ENCODE measurements around the gene CHN2.

The CHN2 gene

GRCh38 chr7:29194594-29195427 lies at the start of gene CHN2:
Gene CHN2, plus strand, starts transcription at chr7:29194775.
- DNase-seq = peak; percentile 36 to 77

- DNase-seq = no peak
Measured at GRCh38 chr7:29145553-29146056, 49.0 kb upstream of the CHN2 start.

DNA sequence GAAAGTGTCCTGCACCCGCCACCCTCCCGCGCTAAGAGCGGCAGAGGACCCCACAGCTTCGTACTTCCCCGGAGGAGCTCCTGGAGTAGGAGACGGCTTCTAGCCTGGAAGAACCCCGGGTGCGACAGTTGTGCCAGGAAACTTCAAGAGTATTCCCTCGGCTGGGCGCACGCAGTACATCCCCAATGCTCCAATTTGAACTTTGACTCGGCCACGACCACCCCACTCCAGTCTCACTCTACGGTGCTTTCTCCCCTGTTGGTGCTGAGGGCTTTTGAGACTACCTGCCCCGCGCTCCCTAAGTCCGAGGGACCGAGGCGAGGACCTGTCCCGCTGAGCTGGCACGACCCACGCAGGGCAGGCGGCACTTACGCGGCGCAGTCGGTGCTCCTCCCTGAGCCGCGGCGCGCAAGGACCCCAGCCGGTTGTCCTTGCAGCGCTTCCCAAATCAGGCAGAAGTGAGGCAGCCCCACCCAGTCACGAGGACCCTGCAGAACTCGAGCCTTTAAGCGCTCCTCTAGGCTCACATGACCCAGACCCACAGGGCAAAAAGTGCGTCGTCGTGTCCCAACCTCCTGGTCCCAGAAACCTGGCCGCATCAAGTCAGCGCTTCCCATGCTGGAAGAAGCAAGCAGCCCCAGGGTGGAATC lies 48.4 kb upstream of the CHN2 start, which contains the start of gene CPVL:
TSS of gene CPVL (minus strand) at position 481 of the 650 bp plus-strand sequence. CDS start 25,476 bp downstream, outside the sequence.
- DNase-seq = peak; percentile 84 to 91

GRCh38 chr7:29146888-29147609 lies 47.5 kb upstream of the CHN2 start:
- peak in 1 of 2 experiments; percentile 49 for DNase-seq

DNA sequence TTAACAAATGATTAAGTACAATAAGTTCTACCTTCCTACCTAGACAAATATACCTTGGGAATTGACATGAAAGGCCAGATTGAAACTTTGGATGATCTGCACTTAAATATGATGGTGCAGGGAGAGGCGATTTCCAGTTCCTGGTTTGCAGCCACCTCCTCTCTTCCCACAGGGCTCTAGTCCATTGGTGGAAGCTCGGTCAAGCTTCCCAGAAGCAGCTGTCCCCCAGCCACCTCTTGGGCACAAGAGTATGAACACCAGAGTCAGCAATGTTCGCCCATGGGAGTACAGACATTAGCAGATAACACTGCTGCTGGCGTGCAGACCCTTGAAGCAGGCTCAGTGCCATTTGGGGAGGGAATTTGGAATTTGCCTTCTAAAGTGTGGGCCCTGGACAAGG lies 46.8 kb upstream of the CHN2 start:
- DNase-seq = no peak

DNA sequence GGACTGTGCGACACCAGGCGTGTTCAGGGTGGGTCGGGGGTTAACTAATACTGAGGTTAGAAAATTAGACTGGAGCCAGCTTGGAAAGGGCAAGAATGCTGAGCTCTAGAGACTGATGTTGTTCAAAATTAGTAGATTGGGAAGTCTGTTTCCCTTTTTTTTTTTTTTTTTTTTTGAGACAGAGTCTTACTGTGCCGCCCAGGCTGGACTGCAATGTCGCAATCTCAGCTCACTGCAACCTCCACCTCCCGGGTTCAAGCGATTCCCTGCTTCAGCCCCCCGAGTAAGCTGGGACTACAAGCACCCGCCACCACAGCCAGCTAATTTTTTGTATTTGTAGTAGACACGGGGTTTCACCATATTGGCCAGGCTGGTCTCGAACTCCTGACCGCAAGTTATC lies 45.5 kb upstream of the CHN2 start:
- no peak for DNase-seq

- no peak for DNase-seq
Measured at GRCh38 chr7:29150856-29151255, 43.7 kb upstream of the CHN2 start.

DNA sequence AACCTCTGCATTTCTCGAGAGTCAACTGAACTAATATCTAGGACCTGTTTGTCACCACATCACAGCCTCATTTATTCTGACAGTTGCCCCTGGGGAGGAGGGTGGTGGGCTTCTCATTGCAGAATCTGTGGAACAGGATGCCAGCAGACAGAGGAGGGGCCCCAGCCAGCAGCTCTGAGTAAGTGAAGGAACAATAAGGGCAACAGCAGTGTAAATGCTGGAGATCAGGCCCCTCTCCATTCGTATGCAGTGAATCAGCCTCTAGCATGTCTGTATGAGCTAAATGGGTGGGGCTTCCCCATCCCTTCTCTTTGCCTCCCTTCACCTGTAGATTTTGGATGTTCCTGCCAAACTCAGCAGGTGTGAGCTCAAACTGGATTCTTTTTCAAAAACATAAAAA lies 40.5 kb upstream of the CHN2 start:
- DNase-seq = no peak

DNA sequence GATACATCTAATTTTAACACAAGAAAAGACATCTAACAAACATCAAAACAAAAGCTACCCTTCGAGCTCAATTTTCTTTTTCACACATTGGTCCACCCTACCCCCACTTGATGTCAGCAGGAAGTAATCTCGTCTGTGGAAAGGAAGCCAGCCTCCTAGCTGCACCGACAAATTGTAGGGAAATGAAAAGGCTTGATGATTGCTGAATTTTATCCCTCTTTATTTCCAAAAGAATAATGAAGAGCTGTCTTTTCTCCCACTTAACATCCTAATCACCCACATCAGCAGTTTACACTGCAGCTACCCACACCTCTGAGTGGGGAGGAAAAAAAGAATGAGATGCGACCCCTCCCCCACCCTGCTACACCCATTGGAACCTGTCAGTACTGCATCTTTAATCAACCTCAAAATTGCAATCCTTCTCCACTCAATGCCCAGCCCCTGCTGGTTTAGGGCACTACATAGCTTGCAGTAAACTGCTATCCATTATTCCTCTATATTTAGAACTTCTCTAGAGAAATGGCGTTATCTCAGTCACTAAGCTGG lies 37.6 kb upstream of the CHN2 start:
- DNase-seq = peak; percentile 9 to 41

- DNase-seq = no peak
Measured at GRCh38 chr7:29158795-29159423, 35.7 kb upstream of the CHN2 start.

- DNase-seq = no peak
Measured at GRCh38 chr7:29160080-29160479, 34.5 kb upstream of the CHN2 start.

DNA sequence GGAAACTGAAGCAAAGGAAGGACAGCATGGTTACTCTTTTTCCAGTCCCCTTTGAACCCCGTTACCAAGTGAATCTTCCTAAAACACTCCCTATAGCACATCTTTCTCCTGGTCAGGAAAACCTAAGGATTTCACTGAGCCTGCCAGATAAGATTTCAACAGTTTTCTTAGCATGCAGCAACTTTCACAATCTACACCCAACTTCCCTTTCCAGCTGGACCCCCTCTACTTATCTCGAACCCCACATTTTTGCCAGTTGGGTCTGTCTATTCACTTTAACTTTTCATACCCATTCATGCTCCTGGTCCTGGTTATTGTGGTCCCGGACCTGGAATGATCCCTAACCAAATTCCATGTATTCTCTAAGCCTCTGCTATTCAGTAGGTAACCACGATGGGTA lies 33.3 kb upstream of the CHN2 start:
- DNase-seq = no peak

- no peak for DNase-seq
Measured at GRCh38 chr7:29162577-29162976, 32.0 kb upstream of the CHN2 start.

- no peak for DNase-seq
Measured at GRCh38 chr7:29163854-29164253, 30.7 kb upstream of the CHN2 start.

- peak in 1 of 2 experiments; percentile 17 for DNase-seq
Measured at GRCh38 chr7:29167721-29168120, 26.9 kb upstream of the CHN2 start.

- no peak for DNase-seq
Measured at GRCh38 chr7:29170781-29171180, 23.8 kb upstream of the CHN2 start.

DNA sequence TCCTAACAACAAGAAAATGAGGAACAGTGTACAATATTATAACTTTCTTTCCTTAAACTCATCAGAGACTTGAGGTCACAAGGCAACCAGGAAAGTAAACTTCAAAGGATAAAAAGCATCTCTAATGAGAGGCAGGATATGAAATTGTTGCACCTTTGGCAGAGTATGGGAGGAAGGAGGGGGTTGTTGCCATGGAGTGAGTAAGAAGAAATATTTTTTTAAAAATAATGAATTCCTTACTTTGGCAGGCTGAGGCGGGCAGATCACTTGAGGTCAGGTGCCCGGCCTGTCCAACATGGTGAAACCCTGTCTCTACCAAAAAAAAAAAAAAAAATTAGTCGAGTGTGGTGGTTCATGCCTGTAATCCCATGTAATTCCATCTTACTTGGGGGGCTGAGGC lies 21.1 kb upstream of the CHN2 start:
- no peak for DNase-seq

DNA sequence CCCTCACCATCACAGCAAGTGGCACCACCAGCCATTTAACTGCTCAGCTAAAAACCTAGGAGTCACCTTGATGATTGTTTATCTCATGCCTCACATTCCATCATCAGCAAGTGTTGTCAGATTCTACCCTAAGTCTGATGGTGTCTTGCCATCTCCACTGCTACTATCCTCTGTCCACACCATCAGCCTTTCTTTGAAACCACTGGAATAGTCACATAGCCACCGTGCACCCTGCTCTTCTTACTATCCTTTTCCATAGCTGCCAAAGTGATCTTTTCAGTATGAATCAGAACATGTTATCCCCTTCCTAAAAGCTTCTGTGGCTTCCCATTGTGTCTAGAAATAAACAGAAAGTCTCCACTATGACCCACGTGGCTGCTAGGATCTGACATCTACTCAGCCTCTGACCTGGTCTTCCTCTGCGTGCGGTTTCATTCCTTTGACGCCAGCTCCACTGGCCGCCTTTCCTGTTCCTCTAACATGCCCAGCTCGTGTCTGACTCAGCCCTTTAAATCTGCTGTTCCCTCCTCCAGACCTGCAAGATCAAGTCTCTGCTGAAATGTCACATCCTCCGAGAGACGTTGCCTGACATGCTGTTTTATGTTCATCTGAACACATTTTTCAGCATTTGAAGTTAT lies 16.5 kb upstream of the CHN2 start:
- DNase-seq = no peak

DNA sequence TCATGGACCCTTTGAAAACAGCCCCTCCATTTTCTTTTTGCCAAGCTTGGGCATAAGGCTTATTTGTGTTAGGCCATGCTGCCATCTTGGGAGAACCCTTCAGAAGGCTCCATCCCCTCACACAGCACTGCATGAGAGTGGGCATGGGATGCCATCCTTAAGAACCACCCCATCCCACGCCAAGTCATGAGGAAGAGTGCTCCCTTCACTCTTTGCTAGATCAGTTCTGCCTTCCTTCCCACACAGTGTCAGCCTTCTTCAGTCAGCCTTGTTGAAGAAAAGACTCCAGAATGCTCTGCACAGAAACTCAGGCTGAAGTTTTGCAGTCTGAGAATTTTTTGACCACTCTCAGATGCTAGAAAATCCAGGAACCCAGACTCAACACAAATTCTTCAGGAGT lies 15.5 kb upstream of the CHN2 start:
- no peak for DNase-seq

GRCh38 chr7:29184599-29184998 lies 10.0 kb upstream of the CHN2 start:
- DNase-seq = no peak

- DNase-seq = no peak
Measured at GRCh38 chr7:29185613-29186012, 9.0 kb upstream of the CHN2 start.

DNA sequence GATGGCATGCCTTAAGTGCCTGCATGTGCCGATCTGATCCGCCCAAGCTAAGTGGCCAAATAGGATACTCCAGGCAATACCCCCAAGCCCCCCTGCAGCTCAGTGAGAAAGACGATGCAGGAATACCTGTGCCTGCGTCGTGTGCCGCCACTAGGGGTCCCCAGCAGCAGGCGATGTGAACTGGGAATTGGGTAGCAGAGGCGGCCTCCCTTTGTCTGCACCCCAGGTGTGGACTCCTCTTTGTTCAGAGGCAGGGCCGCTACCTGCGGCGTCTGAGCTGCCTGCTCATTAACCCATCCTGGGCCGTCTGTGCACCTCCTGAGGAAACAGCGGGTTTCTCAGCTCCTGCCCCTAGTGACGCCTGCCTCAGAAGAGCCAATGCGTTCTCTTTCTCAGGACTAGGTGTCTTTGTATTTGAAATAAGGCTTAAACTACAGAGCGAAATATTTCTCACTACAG lies 4.8 kb upstream of the CHN2 start:
- peak; percentile 85 to 95 for DNase-seq
